PC-3 (cell line): Measurements from ENCODE around the gene SNX9. TPM values are rescaled to one million over a fixed set of nuclear protein-coding genes. Genes with fewer than 3 reads are reported as not detected.
"Not testable (repeated sequence)": the region's sequence is repeated elsewhere in the genome, so short reads cannot be mapped to it uniquely, and the experiment has no call there.

Source experiments
- ATAC-seq: fragments of 200-7000 bp; cut with Tn5 transposase; 2 replicates; pipeline ENCODE4 v1.9.1; 2020; ENCODE audit warnings: mild to moderate bottlenecking, moderate library complexity
- BruUV-seq: library from RNA; stranded (reverse); fragments of 400-500 nt; replicated peaks from 2 replicates; lab custom pipeline; 2021; lab: Mats Ljungman, UMichigan
- CTCF ChIA-PET: fragments of 300-600 bp; sonication (Branson Sonifier 250); formaldehyde crosslinking; loops from one replicate; lab custom pipeline; 2022; ENCODE audit warnings: antibody characterized with exemption; lab: Charles Lee
- POLR2A ChIA-PET: fragments of 300-600 bp; sonication (Branson Sonifier 250); formaldehyde crosslinking; loops from one replicate; lab custom pipeline; 2022; ENCODE audit warnings: antibody characterized with exemption; ENCODE audit not compliant: unreplicated experiment; lab: Charles Lee
- DNase-seq: peaks from one replicate; pipeline ENCODE4 v3.0.0-alpha.2; 2015
- H2AFZ ChIP-seq: fragments of 300-600 bp; sonication (generic); 2 replicates; pipeline ENCODE4 v1.6.0; 2016; ENCODE audit warnings: antibody characterized with exemption, low read length
- H3F3A ChIP-seq: fragments of 300-600 bp; sonication (generic); one replicate; pipeline ENCODE4 v1.6.0; 2017; ENCODE audit warnings: antibody characterized with exemption, low read length, control low read depth, mild to moderate bottlenecking; ENCODE audit not compliant: unreplicated experiment
- H3K27ac ChIP-seq: fragments of 300-600 bp; sonication (generic); 2 replicates; pipeline ENCODE4 v1.5.1; 2016; ENCODE audit warnings: mild to moderate bottlenecking, low read length
- H3K27me3 ChIP-seq: fragments of 300-600 bp; sonication (generic); 2 replicates; pipeline ENCODE4 v1.6.1; 2016; ENCODE audit warnings: low read length, mixed read lengths
- H3K36me3 ChIP-seq: fragments of 300-600 bp; sonication (generic); 2 replicates; pipeline ENCODE4 v1.6.1; 2016; ENCODE audit warnings: low read depth, mixed run types, low read length, mixed read lengths
- H3K4me1 ChIP-seq: fragments of 300-600 bp; sonication (generic); 2 replicates; pipeline ENCODE4 v1.5.1; 2016; ENCODE audit warnings: low read length; ENCODE audit not compliant: insufficient read depth
- H3K4me2 ChIP-seq: fragments of 300-600 bp; sonication (generic); 2 replicates; pipeline ENCODE4 v1.6.0; 2016; ENCODE audit warnings: low read length
- H3K4me3 ChIP-seq: fragments of 300-600 bp; sonication (generic); 2 replicates; pipeline ENCODE4 v1.5.1; 2016; ENCODE audit warnings: mild to moderate bottlenecking, low read length, mixed read lengths
- H3K79me2 ChIP-seq: fragments of 300-600 bp; sonication (generic); 2 replicates; pipeline ENCODE4 v1.6.1; 2017; ENCODE audit warnings: low read length, mixed read lengths
- H3K9ac ChIP-seq: fragments of 300-600 bp; sonication (generic); 2 replicates; pipeline ENCODE4 v1.6.0; 2016; ENCODE audit warnings: mild to moderate bottlenecking, low read length
- H3K9me2 ChIP-seq: fragments of 300-600 bp; sonication (generic); replicated peaks from 2 replicates; pipeline ENCODE4 v1.6.1; 2016; ENCODE audit warnings: mixed run types, low read length, mixed read lengths
- H3K9me3 ChIP-seq: fragments of 300-600 bp; sonication (generic); 2 replicates; pipeline ENCODE4 v1.6.1; 2016; ENCODE audit warnings: low read length, mixed read lengths
- H4K20me1 ChIP-seq: fragments of 300-600 bp; sonication (generic); 2 replicates; pipeline ENCODE4 v1.6.1; 2016; ENCODE audit warnings: low read length, mixed read lengths
- CTCF ChIP-seq: fragments of 300-600 bp; sonication (generic); conservative IDR thresholded peaks from 2 replicates; pipeline ENCODE4 v1.5.1; 2017; ENCODE audit warnings: antibody characterized with exemption, low read depth, mild to moderate bottlenecking, low read length
- EZH2 ChIP-seq: fragments of 300-600 bp; sonication (generic); IDR thresholded peaks from one replicate; pipeline ENCODE4 v1.6.1; 2017; ENCODE audit warnings: antibody characterized with exemption, mild to moderate bottlenecking, low read length; ENCODE audit not compliant: unreplicated experiment
- EZH2phosphoT487 ChIP-seq: fragments of 300-600 bp; sonication (generic); IDR thresholded peaks from 2 replicates; pipeline ENCODE4 v1.6.1; 2018; ENCODE audit warnings: mild to moderate bottlenecking, antibody characterized with exemption, low read length, borderline replicate concordance
- intact Hi-C: fragments of 100-400 bp; cut with micrococcal nuclease; formaldehyde crosslinking; loops from 2 replicates; pipeline ENCODE4 v1.9.0; 2023
- total RNA-seq: library from RNA; depleted of rRNA; stranded (reverse); fragments of >200 nt; gene quantifications from 2 replicates; pipeline ENCODE4 v1.2.3, GENCODE V29; 2014

SNX9 gene
- total RNA-seq, 1 experiment from 2014 or later, result 18.0 TPM

- no peaks in the 10 kb centered on the region for H3K36me3 ChIP-seq
- DNase-seq (no peak), ATAC-seq (no peak)
- no peaks in the 10 kb centered on the region for H3K9me2 ChIP-seq
- no peaks in the 10 kb centered on the region for H3K4me1 ChIP-seq
- H4K20me1 ChIP-seq, result no peaks in the 10 kb centered on the region
- CTCF ChIA-PET, result no interaction called here
- no peaks in the 10 kb centered on the region for H3K79me2 ChIP-seq
- H3K9me3 ChIP-seq, result no peaks in the 10 kb centered on the region
- intact Hi-C loops, result no loop called here
- no TSS peak for BruUV-seq
- POLR2A ChIA-PET, result no interaction called here
- H3K4me2 ChIP-seq, result no peak overlapping the region
- no peak overlapping the region for H3K4me3 ChIP-seq
- no peak overlapping the region for H3K27ac ChIP-seq
- H3F3A ChIP-seq, result no peaks in the 10 kb centered on the region
- no peak overlapping the region for H3K9ac ChIP-seq
- TF ChIP-seq EZH2 (no peak), EZH2phosphoT487 (no peak), CTCF (no peak)
- H2AFZ ChIP-seq, result no peak overlapping the region
- H3K27me3 ChIP-seq, result no peaks in the 10 kb centered on the region
Observed at GRCh38 chr6:157791450-157791849, 31.6 kb upstream of the SNX9 start.

- Histone ChIP-seq H3K9ac (no peak overlapping the region), H3K4me1 (no peaks in the 10 kb centered on the region), H4K20me1 (no peaks in the 10 kb centered on the region), H3K27ac (no peak overlapping the region), H3K4me3 (no peak overlapping the region), H3K27me3 (no peaks in the 10 kb centered on the region), H3K9me2 (no peaks in the 10 kb centered on the region), H3K36me3 (no peaks in the 10 kb centered on the region), H2AFZ (no peak overlapping the region), H3F3A (no peaks in the 10 kb centered on the region), H3K9me3 (no peaks in the 10 kb centered on the region), H3K4me2 (no peak overlapping the region), H3K79me2 (no peaks in the 10 kb centered on the region)
- CTCF ChIA-PET, result no interaction called here
- no peak for TF ChIP-seq EZH2phosphoT487
- no peak for TF ChIP-seq EZH2
- no peak for TF ChIP-seq CTCF
- intact Hi-C loops, result no loop called here
- no peak for ATAC-seq
- POLR2A ChIA-PET, result no interaction called here
- BruUV-seq, result no TSS peak
- DNase-seq, result no peak
Observed at GRCh38 chr6:157792671-157793070, 30.4 kb upstream of the SNX9 start.

GRCh38 chr6:157794012-157794411 is 29.0 kb upstream of the SNX9 start:
- H3K4me1 ChIP-seq, H3K4me3 ChIP-seq, H3K36me3 ChIP-seq, POLR2A ChIA-PET, H3K9me2 ChIP-seq, H3F3A ChIP-seq, ATAC-seq, H4K20me1 ChIP-seq, intact Hi-C loops, H3K27ac ChIP-seq, H2AFZ ChIP-seq, H3K9me3 ChIP-seq, H3K79me2 ChIP-seq, DNase-seq, CTCF ChIA-PET, H3K4me2 ChIP-seq, BruUV-seq, H3K9ac ChIP-seq, H3K27me3 ChIP-seq: not testable (repeated sequence)
